Memory B cell (primary cell): Measurements from ENCODE around the gene CCNL1.

Experiments
- ATAC-seq: fragments of 150-1000 bp; cut with Tn5 transposase; 2 replicates; pipeline ENCODE4 v1.10.0; 2021; ENCODE audit warnings: low read depth, mild to moderate bottlenecking, moderate library complexity
- DNase-seq, 2 donors: peaks; one replicate each; pipeline ENCODE4 v3.0.0; 2022; ENCODE audit warnings: low spot score in 2 of 2
- H3K27ac Mint-ChIP-seq: one replicate; pipeline ENCODE4 v1.8.0; 2022; ENCODE audit warnings: mild to moderate bottlenecking, moderate library complexity, mixed read lengths
- H3K27me3 Mint-ChIP-seq: one replicate; pipeline ENCODE4 v1.8.0; 2022; ENCODE audit warnings: mixed read lengths
- H3K36me3 Mint-ChIP-seq: one replicate; pipeline ENCODE4 v1.8.0; 2022; ENCODE audit warnings: mild to moderate bottlenecking, mixed read lengths
- H3K4me1 Mint-ChIP-seq: one replicate; pipeline ENCODE4 v1.8.0; 2022; ENCODE audit warnings: mixed read lengths
- H3K4me3 Mint-ChIP-seq: one replicate; pipeline ENCODE4 v1.8.0; 2022; ENCODE audit warnings: mild to moderate bottlenecking, moderate library complexity, mixed read lengths
- H3K9me3 Mint-ChIP-seq: one replicate; pipeline ENCODE4 v1.8.0; 2022; ENCODE audit warnings: mixed read lengths

The CCNL1 gene

GRCh38 chr3:157117875-157118654 lies 41.9 kb downstream of the CCNL1 start:
- Mint-ChIP-seq H3K27me3 (peaks cover 2% of the 10 kb centered on the region), H3K9me3 (no peaks in the 10 kb centered on the region), H3K36me3 (no peaks in the 10 kb centered on the region), H3K27ac (no peak overlapping the region), H3K4me1 (no peaks in the 10 kb centered on the region), H3K4me3 (no peak overlapping the region)
- ATAC-seq: no peak
- no peak for DNase-seq

GRCh38 chr3:157117206-157117605 lies 42.7 kb downstream of the CCNL1 start:
- no peak overlapping the region for H3K27ac Mint-ChIP-seq
- no peaks in the 10 kb centered on the region for H3K36me3 Mint-ChIP-seq
- no peaks in the 10 kb centered on the region for H3K4me1 Mint-ChIP-seq
- peaks cover 2% of the 10 kb centered on the region for H3K27me3 Mint-ChIP-seq
- H3K4me3 Mint-ChIP-seq: no peak overlapping the region
- DNase-seq (no peak), ATAC-seq (no peak)
- H3K9me3 Mint-ChIP-seq: no peaks in the 10 kb centered on the region

DNA sequence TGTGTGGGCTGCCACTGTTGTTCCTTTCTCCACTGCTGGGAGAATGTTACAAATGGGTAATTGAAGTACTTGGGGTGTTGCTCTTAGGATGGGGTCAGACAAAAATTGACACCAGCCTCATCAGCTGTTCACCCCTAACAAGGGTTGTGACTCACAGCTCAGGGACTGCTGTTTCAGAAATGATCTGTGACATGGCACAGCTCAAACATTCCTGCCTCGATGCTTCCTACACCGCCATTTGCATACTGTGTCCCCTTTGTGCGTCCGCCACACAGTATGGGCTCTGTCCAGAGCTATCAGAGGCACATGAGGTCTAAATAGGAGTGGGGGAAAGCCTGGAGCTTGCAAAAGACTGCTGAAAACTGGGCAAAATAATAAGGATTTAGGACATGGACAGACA lies 43.9 kb downstream of the CCNL1 start:
- no peaks in the 10 kb centered on the region for H3K36me3 Mint-ChIP-seq
- H3K9me3 Mint-ChIP-seq: no peaks in the 10 kb centered on the region
- no peak overlapping the region for H3K27ac Mint-ChIP-seq
- peaks cover 2% of the 10 kb centered on the region for H3K27me3 Mint-ChIP-seq
- H3K4me3 Mint-ChIP-seq: no peak overlapping the region
- DNase-seq: no peak
- no peak for ATAC-seq
- no peaks in the 10 kb centered on the region for H3K4me1 Mint-ChIP-seq

- Mint-ChIP-seq H3K36me3 (no peaks in the 10 kb centered on the region), H3K27ac (no peak overlapping the region), H3K9me3 (no peaks in the 10 kb centered on the region), H3K4me3 (no peak overlapping the region), H3K27me3 (peaks cover 2% of the 10 kb centered on the region), H3K4me1 (no peaks in the 10 kb centered on the region)
- DNase-seq: no peak
- no peak for ATAC-seq
Measured at GRCh38 chr3:157115069-157116006, 44.6 kb downstream of the CCNL1 start.

- peak; percentile 50 for ATAC-seq
- H3K27me3 Mint-ChIP-seq: peaks cover 2% of the 10 kb centered on the region
- H3K4me1 Mint-ChIP-seq: no peaks in the 10 kb centered on the region
- no peaks in the 10 kb centered on the region for H3K36me3 Mint-ChIP-seq
- H3K27ac Mint-ChIP-seq: no peak overlapping the region
- no peak for DNase-seq
- no peak overlapping the region for H3K4me3 Mint-ChIP-seq
- H3K9me3 Mint-ChIP-seq: no peaks in the 10 kb centered on the region
Measured at GRCh38 chr3:157113832-157114505, 46.0 kb downstream of the CCNL1 start.

GRCh38 chr3:157112536-157112935 lies 47.4 kb downstream of the CCNL1 start:
- Mint-ChIP-seq H3K36me3 (no peaks in the 10 kb centered on the region), H3K4me3 (no peak overlapping the region), H3K27ac (no peak overlapping the region), H3K9me3 (no peaks in the 10 kb centered on the region), H3K4me1 (no peaks in the 10 kb centered on the region), H3K27me3 (peaks cover under 1% of the 10 kb centered on the region)
- ATAC-seq: no peak
- no peak for DNase-seq

DNA sequence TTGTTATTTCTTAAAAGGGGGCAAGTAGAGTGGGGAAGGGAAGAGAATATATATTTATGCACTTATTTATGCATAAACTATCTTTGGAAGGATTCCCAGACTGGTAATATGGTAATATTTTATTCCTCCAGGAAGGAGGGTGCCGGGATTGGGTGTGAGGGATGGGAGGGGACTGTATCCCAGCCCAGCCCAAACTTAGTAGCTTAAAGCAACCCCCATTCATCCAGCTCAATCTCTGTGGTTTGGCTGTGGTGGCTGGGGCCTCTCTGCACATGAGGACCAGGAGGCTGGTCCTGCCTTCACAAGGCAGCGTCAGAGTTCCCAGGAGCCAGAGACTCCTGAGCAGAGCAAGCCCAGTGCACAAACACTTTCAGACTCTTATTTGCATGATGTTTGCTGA lies 48.4 kb downstream of the CCNL1 start:
- H3K27ac Mint-ChIP-seq: no peak overlapping the region
- ATAC-seq (no peak), DNase-seq (no peak)
- H3K27me3 Mint-ChIP-seq: no peaks in the 10 kb centered on the region
- no peaks in the 10 kb centered on the region for H3K36me3 Mint-ChIP-seq
- no peaks in the 10 kb centered on the region for H3K4me1 Mint-ChIP-seq
- no peaks in the 10 kb centered on the region for H3K9me3 Mint-ChIP-seq
- no peak overlapping the region for H3K4me3 Mint-ChIP-seq

GRCh38 chr3:157110761-157111278 lies 49.1 kb downstream of the CCNL1 start:
- peaks cover 2% of the 10 kb centered on the region for H3K4me1 Mint-ChIP-seq
- DNase-seq: no peak
- no peaks in the 10 kb centered on the region for H3K9me3 Mint-ChIP-seq
- H3K36me3 Mint-ChIP-seq: no peaks in the 10 kb centered on the region
- no peak overlapping the region for H3K4me3 Mint-ChIP-seq
- H3K27ac Mint-ChIP-seq: no peak overlapping the region
- no peaks in the 10 kb centered on the region for H3K27me3 Mint-ChIP-seq
- ATAC-seq: no peak

DNA sequence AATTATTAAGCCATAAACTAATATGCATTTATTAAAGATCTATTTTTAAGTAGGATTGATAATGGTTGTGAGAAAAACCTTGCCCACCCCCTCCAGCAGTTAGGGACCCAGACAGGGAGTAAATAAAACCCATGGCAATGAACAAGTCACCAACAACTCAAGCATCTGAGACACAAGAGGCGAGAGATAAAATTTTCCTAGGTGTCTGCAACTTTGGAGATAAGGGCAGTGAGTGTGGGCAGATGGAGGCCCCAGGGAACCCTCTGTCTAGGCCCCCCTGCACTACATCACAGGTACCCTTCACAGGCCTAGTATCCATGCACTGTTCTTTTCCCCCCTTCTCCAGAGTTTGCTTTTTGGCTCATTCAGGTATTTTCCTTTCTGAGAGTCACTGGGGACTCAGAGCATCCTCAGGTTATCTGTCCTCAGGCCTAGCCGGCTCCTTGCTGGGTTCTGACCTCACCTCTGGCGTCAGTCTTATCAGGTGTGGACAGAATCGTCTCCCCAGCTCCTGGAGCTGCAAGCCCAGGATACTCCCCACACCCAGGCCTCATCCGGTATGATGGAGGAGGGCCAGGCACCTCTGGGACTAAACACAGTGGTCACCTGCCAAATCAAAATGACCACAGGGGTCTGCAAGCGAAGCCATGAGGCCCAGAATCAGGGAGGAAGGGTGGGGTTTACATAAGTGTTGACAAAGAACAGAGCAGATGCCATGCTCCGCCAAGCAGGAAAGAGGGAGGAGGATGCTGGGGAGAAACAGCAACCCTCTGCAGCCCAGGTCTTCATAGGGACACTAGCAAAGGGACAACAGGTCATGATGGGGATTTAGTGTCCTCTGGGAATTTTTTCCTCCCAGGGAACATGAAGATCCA lies 50.4 kb downstream of the CCNL1 start:
- ATAC-seq: no peak

GRCh38 chr3:157107644-157108133 lies 52.3 kb downstream of the CCNL1 start:
- Mint-ChIP-seq H3K4me3 (no peak overlapping the region), H3K4me1 (peaks cover 24% of the 10 kb centered on the region), H3K27me3 (no peaks in the 10 kb centered on the region), H3K9me3 (no peaks in the 10 kb centered on the region), H3K36me3 (no peaks in the 10 kb centered on the region), H3K27ac (peak overlapping the region; percentile 97)
- no peak for DNase-seq
- no peak for ATAC-seq

More for the DNA sequence above, 50.4 kb downstream of the CCNL1 start:
- no peak overlapping the region for H3K27ac Mint-ChIP-seq
- H3K9me3 Mint-ChIP-seq: no peaks in the 10 kb centered on the region
- no peak overlapping the region for H3K4me3 Mint-ChIP-seq
- peaks cover 14% of the 10 kb centered on the region for H3K4me1 Mint-ChIP-seq
- H3K36me3 Mint-ChIP-seq: no peaks in the 10 kb centered on the region
- DNase-seq: no peak
- H3K27me3 Mint-ChIP-seq: no peaks in the 10 kb centered on the region

- Mint-ChIP-seq H3K9me3 (no peaks in the 10 kb centered on the region), H3K27me3 (no peaks in the 10 kb centered on the region), H3K27ac (peak overlapping the region; percentile 97), H3K36me3 (no peaks in the 10 kb centered on the region), H3K4me1 (peaks cover 24% of the 10 kb centered on the region), H3K4me3 (no peak overlapping the region)
- DNase-seq (no peak), ATAC-seq (no peak)
Measured at GRCh38 chr3:157107037-157107436, 52.9 kb downstream of the CCNL1 start.

DNA sequence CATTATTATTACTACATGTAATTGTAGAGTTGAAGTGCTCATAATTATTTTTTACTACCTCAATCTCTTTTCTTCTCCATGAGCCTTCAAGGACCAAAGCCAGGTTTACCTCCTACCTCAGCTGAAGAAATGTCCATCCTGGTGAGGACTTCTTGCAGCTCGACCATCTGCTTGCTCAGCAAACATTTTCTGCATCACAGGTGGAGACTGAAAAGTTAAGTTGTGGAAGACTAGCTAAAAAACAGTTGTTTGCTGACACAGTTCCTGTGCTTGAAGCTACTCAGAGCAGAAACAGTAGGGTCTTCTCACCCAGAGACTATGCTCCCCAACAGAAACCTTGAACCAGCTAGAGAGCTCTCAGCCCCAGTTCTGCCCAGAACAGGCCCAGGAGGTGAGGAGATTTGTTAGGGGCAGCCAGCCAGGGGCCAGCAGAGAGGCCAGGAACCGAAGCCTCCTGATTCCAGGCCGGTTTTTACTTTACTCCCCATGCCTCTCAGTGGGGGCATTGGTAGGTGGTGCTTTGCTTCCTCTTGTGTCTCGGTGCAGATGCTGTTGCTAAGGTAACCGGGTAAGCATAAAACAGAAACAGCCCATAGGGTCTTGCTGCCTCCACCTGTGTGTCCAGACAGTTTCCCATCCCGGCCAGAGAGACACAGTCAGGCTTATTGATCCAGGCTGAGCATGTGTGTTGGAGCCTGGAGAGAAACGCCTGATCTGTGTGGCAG lies 54.9 kb downstream of the CCNL1 start:
- Mint-ChIP-seq H3K27me3 (no peaks in the 10 kb centered on the region), H3K27ac (peak overlapping the region; percentile 97), H3K4me1 (peaks cover 24% of the 10 kb centered on the region), H3K4me3 (peak overlapping the region; percentile 15), H3K9me3 (no peaks in the 10 kb centered on the region), H3K36me3 (no peaks in the 10 kb centered on the region)
- DNase-seq (peak; percentile 47 to 48), ATAC-seq (peak; percentile 96)
